ENCODE data around the gene ARHGAP15. TPM values are rescaled to one million over a fixed set of nuclear protein-coding genes. Genes with fewer than 3 reads are reported as not detected.

Gene ARHGAP15
- total RNA-seq, 1 donor from 2014 or later = 7.0 TPM

DNA sequence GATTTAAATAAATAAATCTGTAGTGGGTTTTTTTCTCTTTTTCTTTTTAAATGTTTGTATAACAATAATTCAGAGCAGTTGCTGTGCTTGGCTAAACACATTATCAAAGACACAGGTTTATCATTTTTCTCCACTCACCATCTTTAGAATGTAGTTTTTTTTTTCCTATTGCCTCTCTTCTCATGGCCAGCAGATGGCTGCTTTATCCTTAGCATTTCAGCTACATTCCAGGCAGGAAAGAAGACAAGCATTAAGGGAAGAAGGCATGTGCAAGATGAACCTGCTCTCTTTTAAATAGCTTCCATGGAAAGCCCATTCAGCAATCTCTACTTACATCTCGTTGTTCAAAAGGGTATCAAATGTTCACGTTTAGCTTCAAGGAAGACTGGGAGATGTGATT, 42.6 kb downstream of the ARHGAP15 start:
- H3K27me3 ChIP-seq (ENCODE audit: low read depth) = no peaks in the 10 kb centered on the region
- intact Hi-C loops (cut with micrococcal nuclease) = no loop called here
- H3K27ac ChIP-seq (replicated peaks) = no peak overlapping the region
- H3K9me3 ChIP-seq (replicated peaks) = no peaks in the 10 kb centered on the region
- H3K4me3 ChIP-seq = no peak overlapping the region
- H3K36me3 ChIP-seq = no peaks in the 10 kb centered on the region
- TF ChIP-seq, protein P1, sequence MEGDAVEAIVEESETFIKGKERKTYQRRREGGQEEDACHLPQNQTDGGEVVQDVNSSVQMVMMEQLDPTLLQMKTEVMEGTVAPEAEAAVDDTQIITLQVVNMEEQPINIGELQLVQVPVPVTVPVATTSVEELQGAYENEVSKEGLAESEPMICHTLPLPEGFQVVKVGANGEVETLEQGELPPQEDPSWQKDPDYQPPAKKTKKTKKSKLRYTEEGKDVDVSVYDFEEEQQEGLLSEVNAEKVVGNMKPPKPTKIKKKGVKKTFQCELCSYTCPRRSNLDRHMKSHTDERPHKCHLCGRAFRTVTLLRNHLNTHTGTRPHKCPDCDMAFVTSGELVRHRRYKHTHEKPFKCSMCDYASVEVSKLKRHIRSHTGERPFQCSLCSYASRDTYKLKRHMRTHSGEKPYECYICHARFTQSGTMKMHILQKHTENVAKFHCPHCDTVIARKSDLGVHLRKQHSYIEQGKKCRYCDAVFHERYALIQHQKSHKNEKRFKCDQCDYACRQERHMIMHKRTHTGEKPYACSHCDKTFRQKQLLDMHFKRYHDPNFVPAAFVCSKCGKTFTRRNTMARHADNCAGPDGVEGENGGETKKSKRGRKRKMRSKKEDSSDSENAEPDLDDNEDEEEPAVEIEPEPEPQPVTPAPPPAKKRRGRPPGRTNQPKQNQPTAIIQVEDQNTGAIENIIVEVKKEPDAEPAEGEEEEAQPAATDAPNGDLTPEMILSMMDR (IDR thresholded peaks at IDR 0.05; ENCODE audit: borderline replicate concordance) = peak; percentile 31
- DNase-seq = no peak
- H3K4me1 ChIP-seq = no peaks in the 10 kb centered on the region

DNA sequence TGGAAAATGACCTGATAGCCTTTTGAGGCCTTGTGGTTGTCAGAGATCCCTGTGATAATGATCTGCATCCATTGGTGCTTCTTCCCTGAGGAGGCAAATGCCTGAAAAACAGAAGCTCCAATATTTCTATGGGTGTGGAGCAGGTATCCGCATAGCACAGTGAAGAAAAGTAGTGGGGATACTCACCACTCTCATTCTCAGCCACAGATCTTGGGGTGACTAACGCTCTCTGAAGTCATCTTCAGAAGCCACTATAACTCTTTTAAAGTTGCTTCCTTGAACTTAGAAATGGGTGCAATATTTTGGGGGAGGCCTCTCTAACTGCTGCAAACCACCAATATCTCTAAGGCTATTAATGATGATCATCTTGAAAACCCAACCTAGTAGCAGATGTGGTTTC, 46.2 kb downstream of the ARHGAP15 start:
- Histone ChIP-seq H3K27ac (replicated peaks) (no peak overlapping the region), H3K9me3 (replicated peaks) (peaks cover 4% of the 10 kb centered on the region), H3K4me3 (no peak overlapping the region), H3K27me3 (ENCODE audit: low read depth) (no peaks in the 10 kb centered on the region), H3K4me1 (no peaks in the 10 kb centered on the region), H3K36me3 (no peaks in the 10 kb centered on the region)
- no peak for DNase-seq
- TF ChIP-seq, protein P1 (IDR thresholded peaks at IDR 0.05; ENCODE audit: borderline replicate concordance) = no peak
- intact Hi-C loops (cut with micrococcal nuclease) = no loop called here

DNA sequence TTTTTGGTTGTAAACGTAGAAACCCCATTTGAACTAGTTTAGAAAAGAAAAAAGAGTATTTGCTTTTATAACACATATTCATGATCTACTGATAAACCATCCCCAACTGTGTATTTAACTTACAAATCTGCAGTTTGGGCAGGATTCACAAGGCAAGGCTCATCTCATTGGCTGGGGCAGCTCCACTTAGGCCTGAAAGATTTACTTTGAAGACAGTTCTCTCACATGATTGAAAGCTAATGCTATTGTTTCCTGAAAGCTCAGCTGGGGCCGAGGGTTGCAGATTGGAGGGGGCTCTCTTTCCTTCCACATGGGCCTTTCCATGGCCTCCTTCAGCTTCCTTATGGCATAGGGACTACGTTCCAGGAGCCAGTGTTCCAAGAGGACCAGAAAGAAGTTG, 47.4 kb downstream of the ARHGAP15 start:
- Histone ChIP-seq H3K9me3 (replicated peaks) (peaks cover 16% of the 10 kb centered on the region), H3K4me3 (peak overlapping the region; percentile 38), H3K36me3 (no peaks in the 10 kb centered on the region), H3K27me3 (ENCODE audit: low read depth) (no peaks in the 10 kb centered on the region), H3K27ac (replicated peaks) (peak overlapping the region; percentile 9), H3K4me1 (no peaks in the 10 kb centered on the region)
- intact Hi-C loops (cut with micrococcal nuclease) = no loop called here
- TF ChIP-seq, protein P1 (IDR thresholded peaks at IDR 0.05; ENCODE audit: borderline replicate concordance) = no peak
- DNase-seq = no peak

DNA sequence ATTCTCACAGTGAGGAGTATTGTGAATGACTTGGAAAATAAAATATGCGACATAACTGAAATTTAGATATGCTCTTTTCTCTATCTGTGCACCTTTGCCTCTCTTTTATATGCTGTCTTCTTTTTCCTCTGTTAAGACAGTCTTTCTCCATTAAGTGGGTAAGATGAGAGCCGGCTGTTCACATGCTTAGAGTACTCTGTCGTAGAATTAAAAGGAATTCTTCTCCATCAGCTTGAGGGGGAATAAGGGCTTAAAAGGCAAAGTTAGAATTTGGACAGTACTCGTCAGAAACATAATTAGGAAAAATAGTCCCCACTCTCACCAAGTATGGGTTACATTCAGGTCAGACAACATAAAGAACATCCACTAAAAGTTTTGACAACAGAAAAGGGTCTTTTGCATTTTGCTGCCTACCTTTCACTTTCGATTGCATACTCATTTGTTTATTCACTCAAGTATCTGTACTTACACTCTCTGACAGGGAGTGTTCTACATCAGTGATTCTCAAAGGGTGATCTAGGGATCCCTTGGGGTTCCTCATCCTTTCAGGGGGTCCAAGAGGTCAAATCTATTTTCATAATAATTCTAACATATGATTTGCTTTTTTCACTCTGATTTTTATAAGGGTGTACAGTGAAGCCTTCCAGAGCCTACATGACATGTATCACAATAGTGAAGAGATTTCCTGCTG, 48.0 kb downstream of the ARHGAP15 start:
- H3K27me3 ChIP-seq (ENCODE audit: low read depth) = no peaks in the 10 kb centered on the region
- no peaks in the 10 kb centered on the region for H3K4me1 ChIP-seq
- TF ChIP-seq, protein P1 (IDR thresholded peaks at IDR 0.05; ENCODE audit: borderline replicate concordance) = no peak
- peaks cover 20% of the 10 kb centered on the region for H3K9me3 ChIP-seq (replicated peaks)
- peak overlapping the region; percentile 9 for H3K27ac ChIP-seq (replicated peaks)
- intact Hi-C loops (cut with micrococcal nuclease) = no loop called here
- DNase-seq = no peak
- peak overlapping the region; percentile 38 for H3K4me3 ChIP-seq
- H3K36me3 ChIP-seq = no peaks in the 10 kb centered on the region

DNA sequence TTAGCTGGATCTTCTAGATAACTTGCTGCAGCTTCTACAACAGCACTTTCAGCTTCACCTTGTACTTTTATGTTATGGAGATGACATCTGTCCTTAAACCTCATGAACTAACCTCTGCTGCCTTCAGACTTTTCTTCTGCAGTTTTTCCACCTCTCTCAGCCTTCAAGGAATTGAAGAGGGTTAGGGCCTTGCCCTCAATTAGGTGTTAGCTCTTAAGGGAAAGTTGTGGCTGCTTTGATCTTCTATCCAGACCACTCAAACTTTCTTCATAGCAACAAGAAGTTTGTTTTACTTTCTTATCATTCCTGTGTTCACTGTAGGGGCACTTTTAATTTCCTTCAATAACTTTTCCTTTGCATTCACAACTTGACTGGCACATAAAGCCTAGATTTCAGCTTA, 52.3 kb downstream of the ARHGAP15 start:
- Histone ChIP-seq H3K9me3 (replicated peaks) (peaks cover 20% of the 10 kb centered on the region), H3K27ac (replicated peaks) (no peak overlapping the region), H3K4me3 (no peak overlapping the region), H3K4me1 (no peaks in the 10 kb centered on the region), H3K27me3 (ENCODE audit: low read depth) (no peaks in the 10 kb centered on the region), H3K36me3 (no peaks in the 10 kb centered on the region)
- no peak for DNase-seq
- TF ChIP-seq, protein P1 (IDR thresholded peaks at IDR 0.05; ENCODE audit: borderline replicate concordance) = no peak
- intact Hi-C loops (cut with micrococcal nuclease) = no loop called here
